H1 (cell line): Measurements from ENCODE around the gene AHI1.

Experiments
- CBX5 ChIP-seq: fragments of 300-800, 300-1000 bp; sonication (generic); IDR thresholded peaks from 2 replicates; pipeline ENCODE4 v1.7.1; 2016; ENCODE audit warnings: antibody characterized with exemption, low read length, low read depth
- CREB1 ChIP-seq: IDR thresholded peaks from 2 replicates; pipeline ENCODE4 v1.6.1; 2012; ENCODE audit warnings: inconsistent platforms
- EP300 ChIP-seq, 2 experiments: IDR thresholded peaks; 1 replicate in 1 of 2; 2 replicates in 1 of 2; pipeline ENCODE4 v1.6.1; 2011 to 2012; ENCODE audit warnings: low read depth in 2 of 2, low read length in 2 of 2, mild to moderate bottlenecking in 2 of 2, borderline replicate concordance in 1 of 2, inconsistent platforms in 1 of 2, moderate library complexity in 1 of 2
- GTF2F1 ChIP-seq: IDR thresholded peaks from 2 replicates; pipeline ENCODE4 v1.6.1; 2012; ENCODE audit warnings: low read depth, low read length, improper control_type of control experiment, borderline replicate concordance
- HDAC2 ChIP-seq, 2 experiments: fragments of 300-600 bp in 1 of 2; sonication (generic) in 1 of 2; IDR thresholded peaks; 2 replicates each; pipeline ENCODE4 v1.6.1; 2011 to 2012; ENCODE audit warnings: low read depth in 2 of 2, low read length in 2 of 2, mild to moderate bottlenecking in 2 of 2, moderate library complexity in 2 of 2, borderline replicate concordance in 1 of 2, inconsistent platforms in 1 of 2
- KDM5A ChIP-seq: fragments of 200-600 bp; IDR thresholded peaks from 2 replicates; pipeline ENCODE4 v1.7.1; 2012; ENCODE audit warnings: mild to moderate bottlenecking, low read length, inconsistent platforms, mixed read lengths
- POLR2A ChIP-seq, 2 experiments: IDR thresholded peaks; 1 replicate in 1 of 2; 2 replicates in 1 of 2; pipeline ENCODE4 v1.6.1; 2011; ENCODE audit warnings: low read depth in 2 of 2, low read length in 2 of 2, mild to moderate bottlenecking in 2 of 2; ENCODE audit errors: control extremely low read depth in 1 of 2
- RAD21 ChIP-seq, 2 experiments: IDR thresholded peaks in 1 of 2; conservative IDR thresholded peaks in 1 of 2; 2 replicates each; pipeline ENCODE4 v1.6.1; 2011; ENCODE audit warnings: low read depth in 2 of 2, low read length in 2 of 2, improper control_type of control experiment in 1 of 2, inconsistent platforms in 1 of 2, mild to moderate bottlenecking in 1 of 2, moderate library complexity in 1 of 2
- SIN3A ChIP-seq, 2 experiments: IDR thresholded peaks in 1 of 2; conservative IDR thresholded peaks in 1 of 2; 2 replicates each; pipeline ENCODE4 v1.6.1; 2011 to 2012; ENCODE audit warnings: low read length in 2 of 2, improper control_type of control experiment in 1 of 2, low read depth in 1 of 2, mild to moderate bottlenecking in 1 of 2
- SUZ12 ChIP-seq: fragments of 200-600 bp; sonication (generic); IDR thresholded peaks from 2 replicates; pipeline ENCODE4 v1.6.1; 2012; ENCODE audit warnings: mild to moderate bottlenecking, inconsistent platforms, low read length, moderate library complexity, mixed read lengths
- TBP ChIP-seq: IDR thresholded peaks from 2 replicates; pipeline ENCODE4 v1.6.1; 2011; ENCODE audit warnings: low read depth, low read length, improper control_type of control experiment
- USF2 ChIP-seq: IDR thresholded peaks from 2 replicates; pipeline ENCODE4 v1.6.1; 2011; ENCODE audit warnings: low read length, improper control_type of control experiment
- ZNF274 ChIP-seq: IDR thresholded peaks from 2 replicates; pipeline ENCODE4 v1.7.0; 2012; ENCODE audit warnings: low read length, borderline replicate concordance; ENCODE audit errors: extremely low read depth
- TF ChIP-seq, protein P1 (sequence below), 3 experiments: IDR thresholded peaks; 1 replicate in 2 of 3; 2 replicates in 1 of 3; pipeline versions ENCODE4 v1.5.1 to v1.6.1; 2011; ENCODE audit warnings: low read length in 3 of 3, mild to moderate bottlenecking in 3 of 3, inconsistent platforms in 2 of 3, low read depth in 1 of 3, moderate library complexity in 1 of 3; ENCODE audit not compliant: insufficient read depth in 1 of 3; ENCODE audit errors: control extremely low read depth in 1 of 3

- TF ChIP-seq, protein P1, sequence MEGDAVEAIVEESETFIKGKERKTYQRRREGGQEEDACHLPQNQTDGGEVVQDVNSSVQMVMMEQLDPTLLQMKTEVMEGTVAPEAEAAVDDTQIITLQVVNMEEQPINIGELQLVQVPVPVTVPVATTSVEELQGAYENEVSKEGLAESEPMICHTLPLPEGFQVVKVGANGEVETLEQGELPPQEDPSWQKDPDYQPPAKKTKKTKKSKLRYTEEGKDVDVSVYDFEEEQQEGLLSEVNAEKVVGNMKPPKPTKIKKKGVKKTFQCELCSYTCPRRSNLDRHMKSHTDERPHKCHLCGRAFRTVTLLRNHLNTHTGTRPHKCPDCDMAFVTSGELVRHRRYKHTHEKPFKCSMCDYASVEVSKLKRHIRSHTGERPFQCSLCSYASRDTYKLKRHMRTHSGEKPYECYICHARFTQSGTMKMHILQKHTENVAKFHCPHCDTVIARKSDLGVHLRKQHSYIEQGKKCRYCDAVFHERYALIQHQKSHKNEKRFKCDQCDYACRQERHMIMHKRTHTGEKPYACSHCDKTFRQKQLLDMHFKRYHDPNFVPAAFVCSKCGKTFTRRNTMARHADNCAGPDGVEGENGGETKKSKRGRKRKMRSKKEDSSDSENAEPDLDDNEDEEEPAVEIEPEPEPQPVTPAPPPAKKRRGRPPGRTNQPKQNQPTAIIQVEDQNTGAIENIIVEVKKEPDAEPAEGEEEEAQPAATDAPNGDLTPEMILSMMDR (IDR thresholded peaks at IDR 0.05; ENCODE audit: control extremely low read depth in 1 of 3, insufficient read depth in 1 of 3, low read depth in 1 of 3, low read length in 3 of 3), result no peak
- TF ChIP-seq RAD21 (IDR thresholded peaks at IDR 0.05 in 1 of 2, conservative IDR thresholded peaks at IDR 0.05 in 1 of 2; ENCODE audit: low read depth in 2 of 2, low read length in 2 of 2), result no peak
- TF ChIP-seq USF2, result no peak
- no peak for TF ChIP-seq ZNF274
- no peak for TF ChIP-seq POLR2A (IDR thresholded peaks at IDR 0.05; ENCODE audit: control extremely low read depth in 1 of 2, low read depth in 2 of 2, low read length in 2 of 2)
- no peak for TF ChIP-seq CBX5
- no peak for TF ChIP-seq GTF2F1
- TF ChIP-seq SUZ12, result no peak
- TF ChIP-seq CREB1, result no peak
- TF ChIP-seq KDM5A, result no peak
- TF ChIP-seq EP300 (IDR thresholded peaks at IDR 0.05; ENCODE audit: borderline replicate concordance in 1 of 2, low read depth in 2 of 2, low read length in 2 of 2), result no peak
- no peak for TF ChIP-seq TBP
- no peak for TF ChIP-seq SIN3A (conservative IDR thresholded peaks at IDR 0.05 in 1 of 2, IDR thresholded peaks at IDR 0.05 in 1 of 2; ENCODE audit: low read depth in 1 of 2, low read length in 2 of 2)
- TF ChIP-seq HDAC2 (IDR thresholded peaks at IDR 0.05; ENCODE audit: borderline replicate concordance in 1 of 2, low read depth in 2 of 2, low read length in 2 of 2), result no peak
These were observed 23.9 kb upstream of the AHI1 start for GRCh38 chr6:135521431-135521830.
